Fibroblast of peridontal ligament (primary cell): ENCODE results near the gene PLEKHH1.
A peak's percentile ranks its signal among the peaks of the same experiment; 100 is the strongest.
"Not testable (repeated sequence)": the region's sequence is repeated elsewhere in the genome, so short reads cannot be mapped to it uniquely, and the experiment has no call there.

Experiments used
- DNase-seq: peaks from one replicate; pipeline ENCODE4 v3.0.0-alpha.2; 2010; ENCODE audit errors: extremely low read depth

The PLEKHH1 gene

DNA sequence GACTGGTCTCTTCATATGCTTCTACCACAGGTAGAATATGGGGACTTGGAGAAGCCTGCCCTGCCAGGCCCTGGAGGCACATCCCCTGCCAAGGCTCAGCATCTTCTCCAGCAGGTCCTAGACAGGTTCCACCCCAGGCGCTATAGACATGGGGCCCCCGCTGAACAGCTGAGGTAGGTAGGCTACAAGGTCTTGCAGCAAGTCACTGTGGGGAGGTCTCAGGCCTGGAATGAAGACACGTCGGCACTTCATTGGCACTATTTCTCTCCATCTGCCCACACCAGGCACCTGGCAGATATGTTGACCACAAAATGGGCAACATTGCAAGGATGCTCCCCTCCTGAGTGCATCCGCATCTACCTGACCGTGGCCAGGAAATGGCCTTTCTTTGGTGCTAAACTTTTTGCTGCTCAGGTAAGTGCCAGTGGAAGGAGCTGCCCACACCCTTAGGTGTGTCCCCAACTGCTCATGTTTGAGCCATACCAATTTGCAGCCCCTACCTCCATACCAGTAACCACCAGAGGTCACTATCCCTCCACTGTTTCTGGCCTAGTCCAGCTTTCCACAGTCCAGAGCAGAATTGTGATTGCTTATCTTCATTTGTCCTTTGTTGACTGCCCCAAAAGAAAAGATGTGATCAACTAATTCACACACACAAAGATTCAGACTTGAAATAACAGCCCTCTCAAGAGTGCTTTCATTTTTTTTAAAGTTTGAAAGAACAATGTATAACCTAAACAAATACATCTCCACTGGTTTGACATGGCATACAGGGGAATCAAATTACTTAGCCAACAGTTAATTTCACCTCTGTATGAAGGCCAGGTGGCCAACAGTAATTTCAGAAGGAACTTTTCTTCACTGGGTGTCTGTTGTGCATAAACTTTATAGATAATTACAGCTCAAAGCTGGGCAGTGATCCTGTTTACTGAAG is 50.9 kb downstream of the PLEKHH1 start:
- DNase-seq: peak; percentile 60

GRCh38 chr14:67584978-67585377 is 51.9 kb downstream of the PLEKHH1 start:
- no peak for DNase-seq

DNA sequence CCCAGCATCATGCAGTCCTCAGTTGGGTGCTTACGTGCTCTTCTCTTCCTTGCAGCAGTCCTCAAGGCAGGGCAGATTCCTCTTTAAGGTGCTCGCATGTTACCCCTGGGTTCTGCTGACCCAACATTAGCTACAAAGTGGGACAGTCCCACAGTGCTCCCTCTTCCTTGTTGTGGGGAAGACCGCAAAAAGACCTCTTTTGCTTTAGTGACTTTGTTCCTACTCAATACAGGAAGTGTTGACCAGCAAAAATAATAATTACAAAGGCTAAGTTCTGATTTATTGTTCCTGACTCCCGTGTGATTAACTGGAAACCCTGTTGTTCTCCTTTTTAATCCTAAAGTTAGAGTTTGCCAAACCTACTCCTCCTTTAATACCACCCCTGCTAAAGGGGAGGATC is 53.3 kb downstream of the PLEKHH1 start:
- DNase-seq: no peak

- DNase-seq: no peak
Measured at GRCh38 chr14:67589204-67589770, 56.2 kb downstream of the PLEKHH1 start.

GRCh38 chr14:67593650-67594049 is 60.6 kb downstream of the PLEKHH1 start:
- not testable (repeated sequence) for DNase-seq

GRCh38 chr14:67595392-67595791 is 62.3 kb downstream of the PLEKHH1 start:
- no peak for DNase-seq

DNA sequence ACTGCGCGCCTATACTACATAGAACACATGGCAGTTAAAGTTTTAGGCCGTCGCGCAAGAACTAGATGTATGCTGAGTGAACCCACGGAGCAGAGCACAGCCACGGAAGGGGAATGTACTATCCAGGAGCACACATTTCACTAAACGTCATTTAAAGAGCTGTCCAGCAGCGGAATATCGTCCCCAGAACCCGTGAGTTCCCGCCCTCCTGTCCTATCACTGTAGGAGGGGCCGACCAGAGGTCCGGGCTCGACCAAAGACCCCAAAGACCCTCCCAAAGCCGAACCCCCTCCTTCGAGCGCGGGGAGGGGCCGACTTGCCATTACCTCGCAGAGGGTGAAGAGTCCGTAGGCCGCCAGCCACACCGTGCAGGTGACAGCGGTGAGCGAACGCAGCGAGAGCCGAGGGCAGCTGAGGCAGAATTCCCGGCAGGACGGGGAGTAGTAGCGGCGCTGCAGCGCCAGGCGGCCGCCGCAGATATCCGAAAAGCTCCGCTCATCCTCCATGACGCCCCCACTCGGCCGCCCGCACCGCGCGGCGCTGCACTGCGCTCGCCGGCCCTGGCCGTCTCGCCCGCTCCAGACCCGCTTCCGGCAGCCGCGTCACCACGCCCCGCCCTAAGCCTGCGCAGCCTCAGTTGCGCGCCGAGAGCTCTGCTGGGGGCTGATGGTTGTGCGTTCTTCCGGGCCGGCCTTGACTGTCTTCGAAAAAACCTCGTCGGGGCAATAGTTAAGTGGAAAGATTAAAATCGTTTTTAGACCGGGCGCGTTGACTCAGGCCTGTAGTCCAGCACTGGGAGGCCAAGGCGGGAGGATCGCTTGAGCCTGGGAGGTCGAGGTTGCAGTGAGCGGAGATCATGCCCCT is 66.8 kb downstream of the PLEKHH1 start, which contains the start of gene PIGH:
Gene PIGH, minus strand, starts transcription at position 571 of the 864 bp plus-strand sequence. Its CDS starts 65 bp downstream, at position 506.
- DNase-seq: peak; percentile 74

DNA sequence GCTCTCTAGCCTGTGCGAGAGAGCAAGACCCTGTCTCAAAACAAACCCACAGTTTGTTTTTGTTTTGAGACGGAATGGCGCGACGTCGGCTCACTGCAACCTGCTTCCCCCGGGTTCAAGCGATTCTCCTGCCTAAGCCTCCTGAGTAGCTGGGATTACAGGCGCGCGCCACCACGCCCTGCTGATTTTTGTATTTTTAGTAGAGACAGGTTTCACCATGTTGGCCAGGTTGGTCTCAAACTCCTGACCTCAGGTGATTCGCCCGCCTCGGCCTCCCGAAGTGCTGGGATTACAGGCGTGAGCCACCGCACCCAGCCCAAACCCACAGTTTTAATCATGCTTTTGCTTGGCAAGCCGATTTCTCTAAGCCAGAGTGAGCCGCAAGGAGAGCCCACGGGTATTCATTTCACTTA is 67.5 kb downstream of the PLEKHH1 start:
- DNase-seq: not testable (repeated sequence)

DNA sequence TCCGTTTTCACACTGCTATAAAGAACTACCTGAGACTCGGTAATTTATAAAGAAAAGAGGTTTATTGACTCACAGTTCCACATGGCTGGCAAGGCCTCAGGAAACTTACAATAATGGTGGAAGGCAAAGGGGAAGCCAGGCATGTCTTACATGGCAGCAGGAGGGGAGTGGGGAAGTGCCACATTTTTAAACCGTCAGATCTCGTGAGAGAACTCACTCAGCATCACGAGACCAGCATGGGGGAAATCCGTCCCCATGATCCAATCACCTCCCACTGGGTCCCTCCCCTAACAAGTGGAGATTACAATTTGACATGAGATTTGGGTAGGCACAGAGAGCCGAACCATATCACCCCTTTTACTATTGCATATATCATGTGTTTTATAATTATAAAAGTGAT is 69.0 kb downstream of the PLEKHH1 start:
- no peak for DNase-seq

DNA sequence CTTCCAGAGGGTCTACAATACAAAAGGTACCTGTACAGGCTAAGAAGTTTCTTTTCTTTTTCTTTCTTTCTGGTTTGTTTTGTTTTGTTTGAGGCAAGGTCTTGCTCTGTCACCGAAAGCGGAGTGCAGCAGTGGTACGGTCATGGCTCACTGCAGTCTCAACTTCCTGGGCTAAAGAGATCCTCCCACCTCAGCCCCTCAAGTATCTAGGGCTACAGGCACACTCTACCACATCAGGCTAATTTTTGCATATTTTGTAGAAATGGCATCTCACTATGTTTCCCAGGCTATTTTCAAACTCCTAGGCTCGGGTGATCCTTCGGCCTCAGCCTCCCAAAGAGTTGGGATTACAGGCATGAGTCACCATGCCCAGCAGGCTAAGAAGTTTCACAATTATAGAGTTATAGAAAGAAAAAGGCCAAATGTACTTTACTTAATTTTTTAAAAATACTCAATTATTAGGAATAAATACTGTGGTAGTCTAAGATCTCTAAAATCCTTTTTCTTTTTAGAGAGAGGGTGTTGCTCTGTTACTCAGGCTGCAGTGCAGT is 70.0 kb downstream of the PLEKHH1 start:
- DNase-seq: no peak

DNA sequence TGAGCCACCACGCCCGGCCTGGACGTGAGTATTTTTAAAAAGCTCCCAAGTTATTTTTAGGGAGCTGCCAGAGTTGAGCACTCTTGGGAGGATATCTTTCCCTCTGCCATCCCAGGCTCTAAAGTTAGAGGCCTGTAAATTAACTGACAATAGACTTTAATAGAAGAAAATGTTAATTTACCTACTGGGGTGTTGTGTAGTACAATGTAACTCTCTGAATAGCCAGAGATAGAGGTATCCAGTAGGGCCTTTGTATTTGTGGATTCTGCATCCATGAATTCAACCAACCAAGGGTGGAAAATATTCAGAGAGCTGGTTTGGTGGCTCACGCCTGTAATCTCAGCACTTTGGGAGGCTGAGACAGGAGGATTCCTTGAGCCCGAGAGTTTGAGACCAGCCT is 74.6 kb downstream of the PLEKHH1 start:
- no peak for DNase-seq

- no peak for DNase-seq
Measured at GRCh38 chr14:67609642-67610310, 76.7 kb downstream of the PLEKHH1 start.

GRCh38 chr14:67610491-67610890 is 77.4 kb downstream of the PLEKHH1 start:
- DNase-seq: no peak

GRCh38 chr14:67618617-67619063 is 85.5 kb downstream of the PLEKHH1 start:
- DNase-seq: peak; percentile 90

DNA sequence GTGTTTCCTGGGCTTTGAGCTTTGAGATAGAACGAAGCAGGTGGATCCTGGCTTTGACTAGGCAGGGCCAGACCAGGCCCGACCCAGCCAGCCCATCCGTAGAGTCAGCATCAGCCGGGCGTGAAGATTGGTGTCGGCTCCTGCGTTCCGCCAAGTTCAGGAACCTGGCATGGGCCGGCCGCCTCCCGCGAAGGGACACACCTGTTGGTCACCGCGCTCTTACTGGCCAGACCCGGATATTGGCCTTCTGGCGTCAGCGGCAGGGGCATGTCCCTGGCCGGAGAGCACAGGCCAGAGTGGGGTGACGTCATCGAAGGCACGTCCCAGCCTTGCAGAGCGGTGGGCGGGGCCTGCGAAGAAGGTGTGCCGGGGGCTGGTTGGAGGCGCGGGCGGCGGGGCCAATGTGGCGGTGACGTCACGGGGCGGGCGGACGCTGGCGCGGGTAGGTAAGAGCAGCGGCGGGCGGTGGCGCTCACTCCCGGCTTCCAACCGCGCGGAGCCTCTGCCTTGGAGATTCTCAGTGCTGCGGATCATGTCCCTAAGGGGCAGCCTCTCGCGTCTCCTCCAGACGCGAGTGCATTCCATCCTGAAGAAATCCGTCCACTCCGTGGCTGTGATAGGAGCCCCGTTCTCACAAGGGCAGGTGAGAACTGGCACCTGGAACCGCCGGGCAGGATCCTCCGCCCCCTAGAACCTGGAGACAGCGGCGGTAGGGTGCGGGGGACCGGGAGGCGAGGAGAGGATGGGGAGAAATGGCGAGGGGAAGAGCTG is 86.5 kb downstream of the PLEKHH1 start, which contains the start of gene ARG2:
Gene ARG2, plus strand, starts transcription at position 475 of the 771 bp plus-strand sequence. Its CDS starts 58 bp downstream, at position 533.
- DNase-seq: peak; percentile 78

GRCh38 chr14:67620217-67620785 is 87.2 kb downstream of the PLEKHH1 start:
- no peak for DNase-seq

DNA sequence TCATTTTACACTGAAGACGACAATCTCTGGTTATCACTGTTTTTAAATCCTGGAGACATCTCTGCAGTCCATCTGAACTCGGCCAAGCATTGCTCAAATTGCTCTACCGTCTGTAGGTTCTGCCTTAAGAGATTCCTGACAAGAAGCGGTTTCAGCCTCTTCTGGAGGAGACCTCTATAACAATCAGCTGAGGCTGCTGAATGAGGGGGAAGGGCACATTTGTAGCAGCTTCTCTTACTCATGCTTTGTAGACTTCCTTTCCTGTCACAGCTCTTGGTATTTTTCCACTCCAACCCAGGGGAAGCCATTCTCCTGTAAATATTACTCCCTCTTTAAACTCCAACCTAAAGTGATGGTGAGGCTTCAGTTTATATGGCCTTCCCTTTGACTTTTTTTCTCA is 89.6 kb downstream of the PLEKHH1 start:
- DNase-seq: peak; percentile 68

DNA sequence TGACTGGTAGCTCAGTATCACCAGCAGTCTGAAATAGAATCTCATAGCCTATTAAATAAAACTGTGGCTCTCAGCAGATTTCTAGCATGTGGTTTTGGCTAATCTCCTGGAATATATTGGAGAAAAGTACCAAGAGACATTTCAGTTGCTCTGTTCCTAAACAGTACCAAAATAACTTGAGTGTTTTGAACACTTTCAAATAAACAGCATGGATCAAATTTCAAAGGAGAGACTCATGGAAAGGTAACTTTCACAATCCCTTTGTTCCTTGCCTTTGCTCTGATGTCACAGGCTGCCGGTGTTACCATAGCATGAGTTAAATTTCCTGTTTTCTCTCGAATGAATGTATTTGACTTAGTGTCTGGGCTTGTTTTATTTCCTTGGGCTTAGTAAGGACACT is 90.0 kb downstream of the PLEKHH1 start:
- peak; percentile 56 for DNase-seq

- DNase-seq: not testable (repeated sequence)
Measured at GRCh38 chr14:67626131-67626530, 93.0 kb downstream of the PLEKHH1 start.

DNA sequence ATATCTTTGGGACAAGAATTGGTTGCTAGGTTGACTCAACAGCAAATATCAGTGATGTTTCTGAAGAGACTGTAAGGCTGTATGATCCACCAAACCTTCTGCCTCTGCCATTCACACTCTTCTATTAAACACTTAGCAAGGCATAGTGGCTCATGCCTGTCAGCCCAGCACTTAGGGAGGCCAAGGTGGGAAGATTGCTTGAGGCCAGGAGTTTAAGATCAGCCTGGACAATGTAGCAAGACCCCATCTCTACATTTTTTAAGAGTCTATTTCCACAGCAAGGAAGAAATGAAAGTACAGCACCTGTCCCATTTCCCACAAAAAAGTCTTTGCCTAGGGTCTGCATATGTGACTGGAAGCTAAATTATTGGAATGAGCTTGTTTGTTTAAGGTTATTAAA is 94.4 kb downstream of the PLEKHH1 start:
- DNase-seq: no peak
